Colon (tissue), 2 donors: ENCODE results near the gene QRICH2.
"Not testable (repeated sequence)": the region's sequence is repeated elsewhere in the genome, so short reads cannot be mapped to it uniquely, and the experiment has no call there.

ENCODE experiments used
- FAIRE-seq: peaks from 2 replicates; lab custom pipeline; 2012; peaks lifted over from hg19 to GRCh38; lab: Jason Lieb, UNC
- donor health status: control.
- donor health status: control.

QRICH2 gene

GRCh38 chr17:76247304-76247703 lies 60.8 kb downstream of the QRICH2 start:
- FAIRE-seq, result no peak

GRCh38 chr17:76246080-76247066 lies 61.7 kb downstream of the QRICH2 start:
- FAIRE-seq, result no peak

DNA sequence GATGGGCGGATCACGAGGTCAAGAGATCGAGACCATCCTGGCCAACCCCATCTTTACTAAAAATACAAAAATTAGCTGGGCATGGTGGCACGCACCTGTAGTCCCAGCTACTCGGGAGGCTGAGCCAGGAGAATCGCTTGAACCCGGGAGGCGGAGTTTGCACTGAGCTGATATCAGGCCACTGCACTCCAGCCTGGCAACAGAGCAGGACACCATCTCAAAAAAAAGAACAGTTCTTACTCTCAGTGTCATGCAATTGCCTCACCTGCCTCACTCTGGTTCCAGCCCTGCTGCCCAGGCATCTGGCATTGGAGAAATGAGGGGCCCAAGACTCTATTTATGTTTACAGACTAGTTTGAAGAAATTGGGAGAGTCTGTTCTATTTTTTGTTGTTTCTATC lies 63.4 kb downstream of the QRICH2 start:
- FAIRE-seq, result not testable (repeated sequence)

GRCh38 chr17:76243826-76244679 lies 64.0 kb downstream of the QRICH2 start:
- no peak for FAIRE-seq

DNA sequence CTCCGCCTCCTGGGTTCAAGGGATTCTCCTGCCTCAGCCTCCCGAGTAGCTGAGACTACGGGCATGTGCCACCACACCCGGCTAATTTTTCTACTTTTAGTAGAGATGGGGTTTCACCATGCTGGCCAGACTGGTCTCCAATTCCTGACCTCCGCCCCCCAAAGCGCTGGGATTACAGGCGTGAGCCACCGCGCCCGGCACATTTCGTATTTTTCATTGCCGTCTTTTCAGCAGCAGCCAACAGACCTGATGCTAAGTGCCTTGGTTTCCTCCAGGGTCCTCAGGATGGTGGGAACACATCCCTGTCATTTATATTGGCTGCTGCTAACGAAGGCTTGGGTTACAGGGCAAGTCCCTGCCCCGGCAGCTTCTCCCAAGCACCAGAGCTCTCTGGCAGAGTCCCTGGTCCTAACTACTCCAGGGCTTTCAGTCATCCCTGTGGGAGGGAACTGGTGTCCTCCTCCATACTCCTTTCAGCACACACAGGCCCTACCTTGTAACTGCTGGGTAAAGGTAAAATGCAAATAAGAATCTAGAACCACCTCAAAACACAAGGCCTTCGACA lies 66.3 kb downstream of the QRICH2 start:
- no peak for FAIRE-seq

GRCh38 chr17:76241204-76241538 lies 66.9 kb downstream of the QRICH2 start:
- no peak for FAIRE-seq

DNA sequence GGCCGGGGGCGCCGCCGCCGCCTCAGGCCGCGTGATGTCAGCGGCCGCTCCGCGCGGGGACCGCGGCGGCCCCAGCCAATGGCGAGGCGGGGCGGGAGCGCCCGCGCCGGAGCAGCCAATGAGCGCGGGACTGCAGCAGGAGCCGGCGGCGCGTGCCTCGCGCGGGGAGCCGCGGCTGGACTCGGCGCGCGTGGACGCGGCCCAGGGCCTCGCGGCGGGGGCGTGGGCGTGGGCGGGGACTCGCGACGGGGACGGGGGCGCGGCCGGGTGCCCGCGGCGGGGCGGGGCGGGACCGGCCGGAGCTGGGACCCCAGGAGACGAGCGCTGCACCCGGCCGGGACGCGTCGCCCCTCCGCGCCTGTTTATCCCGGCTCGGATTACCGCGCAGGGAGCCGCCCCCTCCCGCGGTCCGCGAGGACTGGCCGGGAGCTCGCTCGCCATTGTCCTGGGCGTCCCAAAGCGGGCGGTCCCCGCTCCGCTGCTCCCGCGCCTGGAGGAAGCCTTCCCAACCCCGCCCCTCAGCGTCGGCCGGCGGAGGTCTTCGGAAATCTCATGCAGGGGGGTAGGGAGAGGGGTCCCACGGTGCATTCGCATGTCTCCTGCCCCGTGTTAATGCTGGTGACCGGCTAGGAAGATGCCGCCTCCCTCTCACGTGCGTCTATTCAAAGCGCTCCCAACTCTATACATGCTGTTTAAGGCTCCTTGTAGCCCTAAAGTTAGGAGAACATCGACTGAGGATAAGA lies 67.4 kb downstream of the QRICH2 start, which contains the start of gene RNF157:
RNF157 (minus strand) TSS at position 33 of the 743 bp plus-strand sequence. CDS start 253 bp downstream, outside the sequence.
- FAIRE-seq, result no peak

DNA sequence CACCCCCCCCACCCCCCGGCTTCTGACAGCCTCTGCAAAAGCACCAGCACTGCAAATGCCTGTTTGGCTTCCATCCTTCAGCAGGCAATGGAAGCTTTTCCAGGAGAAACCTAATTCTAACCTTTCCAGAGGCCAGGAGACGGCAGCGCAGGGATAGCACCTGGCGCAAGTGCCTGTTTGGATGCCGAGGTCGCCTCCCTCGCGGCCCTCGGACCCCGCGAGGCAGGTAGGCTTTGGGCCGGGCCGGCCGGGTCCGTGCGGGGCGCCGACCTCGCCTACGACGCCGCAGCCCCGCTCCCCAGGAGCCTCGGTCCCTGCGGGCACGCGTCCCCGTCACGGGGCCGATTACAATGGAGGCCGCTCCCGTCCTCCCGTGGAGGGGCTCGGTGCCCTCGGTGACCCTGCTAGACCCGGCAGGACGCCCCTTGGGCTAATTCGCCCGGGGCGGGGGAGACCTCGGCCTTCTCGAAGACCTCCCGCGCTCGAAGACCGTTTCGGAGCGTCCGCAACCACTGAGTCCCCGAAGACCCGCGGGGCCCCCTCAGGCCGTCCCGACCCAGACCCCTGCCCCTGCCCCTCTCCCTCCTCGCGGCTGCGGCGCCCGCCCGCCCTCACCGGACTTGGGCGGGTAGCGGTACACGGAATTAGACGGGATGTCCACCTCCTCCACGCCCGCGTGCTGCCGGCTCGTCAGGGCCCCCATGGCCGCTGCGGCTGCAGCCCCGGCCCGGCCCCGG lies 68.4 kb downstream of the QRICH2 start:
- no peak for FAIRE-seq

DNA sequence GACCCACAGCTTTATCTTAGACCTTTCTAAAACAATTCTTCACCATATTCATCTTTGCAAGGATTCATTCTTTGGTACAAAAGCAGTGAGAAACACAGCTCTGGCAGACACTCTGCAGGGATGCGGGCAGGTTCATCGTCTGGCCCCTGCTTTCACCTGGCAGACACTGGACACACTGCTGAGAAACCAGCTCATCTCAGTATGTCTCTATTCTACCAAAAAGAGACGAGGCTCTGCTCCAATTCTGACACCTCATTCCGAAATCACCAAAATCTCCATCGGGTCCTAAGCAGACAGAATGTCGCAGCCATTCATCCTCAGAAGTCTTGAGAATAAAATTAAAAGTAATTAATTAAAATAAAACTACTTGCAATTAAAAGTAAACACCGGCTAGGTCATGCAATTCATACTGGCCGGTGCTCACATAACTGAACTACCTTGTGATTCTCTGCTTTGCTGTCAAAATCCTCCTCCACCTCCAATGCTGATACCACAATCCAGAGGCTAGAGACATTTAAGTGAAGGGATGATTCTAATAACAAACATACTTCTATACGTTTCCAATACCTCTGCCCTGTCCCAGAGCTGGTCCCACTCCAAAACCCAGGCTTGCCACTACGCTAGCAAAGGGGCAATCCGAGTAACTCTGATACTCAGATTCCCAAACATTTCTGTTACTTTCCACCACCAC lies 69.1 kb downstream of the QRICH2 start:
- no peak for FAIRE-seq

GRCh38 chr17:76237859-76238313 lies 70.2 kb downstream of the QRICH2 start:
- FAIRE-seq, result no peak

DNA sequence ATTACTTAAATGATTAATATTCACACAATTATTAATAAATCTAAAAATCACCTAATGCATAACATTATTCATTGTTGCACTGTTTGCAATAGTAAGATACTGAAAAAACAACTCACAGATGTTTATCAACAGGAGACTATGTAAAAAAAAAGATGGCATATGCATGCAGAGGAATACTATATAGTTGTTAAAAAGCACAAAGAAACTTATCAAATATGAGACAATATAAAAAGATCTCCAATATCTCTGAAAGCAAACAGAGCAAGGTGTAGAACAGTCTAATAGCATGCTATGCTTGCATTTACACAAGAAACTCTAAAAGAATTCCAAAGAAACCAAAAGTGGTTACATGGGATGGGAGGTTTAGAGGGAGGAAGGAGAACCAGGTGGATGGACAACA lies 71.5 kb downstream of the QRICH2 start:
- FAIRE-seq, result no peak

DNA sequence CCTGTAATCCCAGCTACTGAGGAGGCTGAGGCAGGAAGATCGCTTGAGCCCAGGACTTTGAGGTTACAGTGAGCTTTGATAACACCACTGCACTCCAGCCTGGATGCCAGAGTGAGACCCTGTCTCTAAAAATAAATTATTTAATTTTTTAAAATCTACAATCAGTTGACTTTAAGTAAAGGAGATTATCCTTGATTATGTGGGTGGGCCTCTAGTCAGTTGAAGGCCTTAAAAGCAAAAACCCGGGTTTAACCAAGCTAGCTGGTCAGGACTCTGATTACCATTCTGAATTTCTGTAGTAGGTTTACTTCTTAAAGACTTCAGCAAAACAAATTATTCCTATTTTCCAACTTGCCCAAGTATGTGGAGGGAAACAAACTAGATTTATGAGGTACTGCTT lies 72.2 kb downstream of the QRICH2 start:
- no peak for FAIRE-seq

- no peak for FAIRE-seq
These were observed 73.8 kb downstream of the QRICH2 start for GRCh38 chr17:76234354-76234679.

GRCh38 chr17:76233588-76234353 lies 74.3 kb downstream of the QRICH2 start:
- FAIRE-seq, result no peak

DNA sequence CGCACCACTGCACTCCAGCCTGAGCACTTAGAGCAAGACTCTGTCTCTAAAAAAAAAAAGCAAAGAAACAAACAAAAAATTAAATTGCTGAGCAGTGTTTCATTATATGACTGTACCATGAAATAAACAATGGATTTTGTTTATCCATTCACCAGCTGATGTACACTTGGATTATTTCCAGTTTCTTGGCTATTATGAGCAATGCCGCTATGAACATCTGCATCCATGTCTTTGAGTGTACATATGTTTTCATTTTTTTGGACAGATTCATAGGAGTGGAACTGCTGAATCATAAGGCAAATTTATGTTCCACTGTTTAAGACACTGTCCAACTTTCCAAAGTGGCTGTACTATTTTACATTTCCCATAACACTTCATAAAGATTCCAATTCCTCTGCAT lies 75.7 kb downstream of the QRICH2 start:
- FAIRE-seq, result no peak

GRCh38 chr17:76226749-76227148 lies 81.3 kb downstream of the QRICH2 start:
- not testable (repeated sequence) for FAIRE-seq

DNA sequence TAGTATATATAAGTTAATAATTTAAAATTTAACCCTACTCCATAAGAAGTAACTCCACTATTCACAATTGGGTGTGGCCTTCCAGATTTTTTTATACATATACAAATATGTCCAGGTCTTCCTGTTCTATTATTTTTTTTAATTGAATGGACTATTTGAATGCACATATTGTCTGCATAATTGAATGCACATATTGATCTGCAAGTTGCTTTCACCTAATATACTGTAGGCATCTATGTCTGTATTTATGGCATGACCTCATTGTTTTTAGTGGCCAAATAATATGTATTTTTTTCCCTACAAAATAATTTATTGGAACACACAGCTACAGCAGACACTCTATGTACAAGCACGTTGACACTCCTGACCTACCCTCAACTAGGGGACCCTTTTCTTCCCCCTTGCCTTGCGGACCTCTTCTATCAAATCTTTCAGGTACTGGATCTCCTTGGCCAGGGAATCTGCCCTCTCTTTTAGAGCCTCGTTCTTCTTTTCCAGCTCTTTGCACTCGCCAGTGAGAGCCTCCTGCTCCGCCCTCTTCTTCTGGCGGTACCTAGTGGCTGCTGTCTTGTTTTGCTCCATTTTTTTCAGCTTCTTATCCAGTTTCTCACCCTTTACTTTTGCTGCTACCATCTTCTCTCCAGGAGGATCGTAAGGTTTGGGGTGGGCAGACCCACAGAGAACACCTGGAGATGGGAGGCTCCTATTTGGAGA lies 82.5 kb downstream of the QRICH2 start:
- FAIRE-seq, result not testable (repeated sequence)
